Fibroblast of skin of left quadriceps (primary cell): ENCODE results near the gene TSPAN18.

Experiments
- DNase-seq, 2 experiments: peaks; one replicate each; pipeline ENCODE4 v3.0.0-alpha.2; 2013; ENCODE audit warnings: low read depth in 2 of 2

TSPAN18 gene

DNA sequence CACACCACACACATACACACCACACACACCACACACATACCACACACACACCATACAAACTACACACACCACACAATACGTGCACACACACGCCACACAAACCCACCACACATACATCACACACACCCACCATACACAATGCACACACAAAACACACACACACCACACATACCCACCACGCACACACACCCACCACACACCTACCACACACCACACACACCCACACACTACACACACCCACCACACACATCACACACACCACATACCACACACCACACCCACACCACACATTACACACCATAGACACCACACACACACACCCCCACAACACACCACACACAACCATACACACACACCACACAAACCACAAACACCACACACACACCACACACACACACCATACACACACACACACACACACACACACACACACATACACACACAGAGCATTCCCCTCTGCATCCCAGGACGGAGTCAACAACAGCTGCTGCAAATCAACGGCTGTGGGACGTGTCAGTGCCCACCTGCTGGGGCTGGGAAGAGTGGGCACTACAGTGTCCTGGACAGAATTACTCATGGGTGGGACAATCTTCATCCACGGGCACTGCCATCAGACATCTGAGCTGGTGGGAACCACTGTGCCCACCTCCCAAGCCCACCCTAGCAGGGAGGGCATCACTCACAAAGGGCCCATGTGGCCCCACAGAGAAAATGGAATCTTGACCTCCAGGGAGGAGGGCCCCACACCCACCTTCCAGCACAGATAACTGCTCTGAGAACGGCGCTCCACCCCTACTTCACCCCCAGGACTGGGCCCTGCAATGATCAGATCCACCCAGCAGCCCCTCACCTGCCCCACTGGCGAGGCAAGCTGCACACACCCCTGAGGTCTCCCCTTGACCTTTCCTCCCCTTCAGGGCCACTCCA lies 215.5 kb downstream of the TSPAN18 start:
- no peak for DNase-seq

- no peak for DNase-seq
These were observed 216.4 kb downstream of the TSPAN18 start for GRCh38 chr11:44943118-44943517.

DNA sequence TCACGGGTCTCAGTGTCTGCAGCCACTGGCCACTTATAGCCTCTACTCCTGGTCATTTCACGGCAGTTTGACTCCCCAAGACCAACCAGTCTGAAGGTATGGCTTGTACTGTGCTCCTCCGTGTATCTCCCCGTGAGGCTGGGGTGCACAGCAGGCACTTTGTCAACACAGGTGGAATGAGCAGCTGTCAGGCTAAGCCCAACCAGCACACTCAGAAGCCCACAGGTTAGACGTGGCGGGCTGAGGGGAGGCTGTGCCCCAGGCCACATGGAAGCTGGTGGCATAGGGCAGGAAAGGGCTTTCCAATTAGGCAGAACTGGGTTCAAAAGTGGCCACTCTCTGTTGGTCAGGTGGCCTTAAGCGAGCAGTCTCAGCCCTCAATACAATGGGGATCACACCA lies 216.9 kb downstream of the TSPAN18 start:
- DNase-seq = no peak

GRCh38 chr11:44944181-44944852 lies 217.6 kb downstream of the TSPAN18 start:
- no peak for DNase-seq

DNA sequence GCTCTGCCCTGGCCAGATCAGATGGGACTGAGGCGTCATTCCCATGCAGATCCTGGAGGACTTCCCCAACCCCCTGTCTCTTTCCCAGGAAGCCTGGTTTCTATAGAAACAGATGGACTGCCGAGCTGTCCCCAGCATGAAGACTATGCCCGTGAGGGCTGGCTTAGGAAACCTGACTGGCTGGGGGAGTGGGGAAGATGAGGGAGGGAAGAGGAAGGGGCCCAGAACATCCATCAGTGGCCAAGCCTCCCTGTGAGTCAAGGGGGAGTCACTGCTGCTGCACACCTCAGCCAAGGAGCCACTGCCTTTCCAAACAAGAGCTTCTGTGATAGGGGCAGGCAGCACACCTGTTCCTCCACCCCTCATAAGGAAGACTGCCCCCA lies 218.1 kb downstream of the TSPAN18 start:
- DNase-seq = no peak

DNA sequence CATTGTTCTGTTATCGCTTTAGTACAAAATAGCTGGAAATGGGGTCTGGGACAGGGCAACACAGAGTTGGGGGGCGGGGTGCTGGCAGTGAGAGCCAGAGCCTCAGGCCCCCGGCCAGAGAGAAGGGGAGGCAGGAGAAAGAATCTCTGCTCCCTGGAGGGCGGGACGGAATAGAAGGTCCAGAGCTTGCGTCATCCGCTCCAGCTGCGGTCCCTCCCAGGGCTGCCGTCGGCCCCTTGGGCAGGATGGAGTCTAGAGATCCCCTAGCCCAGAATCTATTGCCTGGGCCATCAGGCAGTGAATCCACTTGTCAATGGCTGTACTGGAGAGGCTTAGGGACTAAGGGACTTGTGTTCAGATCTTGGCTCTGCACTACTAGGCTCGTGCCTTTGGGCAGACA lies 218.9 kb downstream of the TSPAN18 start:
- no peak for DNase-seq

GRCh38 chr11:44946263-44946662 lies 219.5 kb downstream of the TSPAN18 start:
- DNase-seq = no peak

- DNase-seq = no peak
These were observed 220.4 kb downstream of the TSPAN18 start for GRCh38 chr11:44947114-44947513.

DNA sequence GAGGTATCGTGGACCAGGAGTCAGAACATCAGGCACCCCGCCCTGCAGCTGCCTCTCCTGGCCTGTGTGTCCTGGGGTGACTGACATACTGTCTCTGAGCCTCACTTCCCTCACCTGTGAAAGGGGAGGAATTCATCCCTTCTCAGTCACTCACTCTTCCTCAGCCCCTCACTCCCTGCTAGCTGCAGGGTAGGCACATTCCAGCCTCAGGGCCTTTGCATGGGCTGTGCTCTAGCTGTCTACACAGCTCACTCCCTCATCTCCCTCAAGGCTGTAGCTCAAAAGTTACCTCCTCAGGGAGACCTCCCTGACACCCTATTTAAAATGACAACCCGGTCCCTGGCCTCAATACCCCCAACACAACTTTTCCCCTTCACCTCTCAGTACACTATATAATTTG lies 221.4 kb downstream of the TSPAN18 start:
- DNase-seq = no peak

GRCh38 chr11:44949160-44950030 lies 222.6 kb downstream of the TSPAN18 start:
- no peak for DNase-seq

DNA sequence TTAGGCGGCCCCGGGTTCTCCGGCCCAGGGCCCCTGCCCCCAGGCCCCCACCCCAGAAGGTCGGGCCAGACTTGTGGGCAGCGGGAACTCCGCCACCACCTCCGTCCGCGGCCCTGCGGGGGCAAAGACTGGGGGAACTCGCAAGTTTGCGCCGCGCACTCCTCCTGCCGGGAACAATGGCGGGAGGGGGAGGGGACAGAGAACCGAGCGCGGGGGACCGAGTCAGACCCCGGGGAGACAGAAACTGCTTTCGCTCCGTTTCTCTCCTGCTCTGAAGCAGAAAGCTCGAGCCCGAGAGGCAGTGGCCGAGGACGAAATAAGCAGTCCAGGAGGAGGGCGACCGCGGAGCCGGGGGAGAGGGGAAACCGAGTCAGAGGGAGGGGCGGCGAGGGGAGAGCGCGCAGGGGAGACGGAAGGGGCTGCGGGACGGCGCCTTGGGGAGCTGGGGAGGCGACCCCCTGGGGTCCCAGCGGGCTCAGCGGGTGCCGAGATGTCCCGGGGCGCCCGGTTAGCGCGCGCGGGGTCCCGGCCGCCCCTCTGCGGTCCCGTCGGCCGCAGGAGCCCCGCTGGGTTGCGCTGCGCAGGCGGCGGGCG lies 223.4 kb downstream of the TSPAN18 start:
- DNase-seq = no peak

DNA sequence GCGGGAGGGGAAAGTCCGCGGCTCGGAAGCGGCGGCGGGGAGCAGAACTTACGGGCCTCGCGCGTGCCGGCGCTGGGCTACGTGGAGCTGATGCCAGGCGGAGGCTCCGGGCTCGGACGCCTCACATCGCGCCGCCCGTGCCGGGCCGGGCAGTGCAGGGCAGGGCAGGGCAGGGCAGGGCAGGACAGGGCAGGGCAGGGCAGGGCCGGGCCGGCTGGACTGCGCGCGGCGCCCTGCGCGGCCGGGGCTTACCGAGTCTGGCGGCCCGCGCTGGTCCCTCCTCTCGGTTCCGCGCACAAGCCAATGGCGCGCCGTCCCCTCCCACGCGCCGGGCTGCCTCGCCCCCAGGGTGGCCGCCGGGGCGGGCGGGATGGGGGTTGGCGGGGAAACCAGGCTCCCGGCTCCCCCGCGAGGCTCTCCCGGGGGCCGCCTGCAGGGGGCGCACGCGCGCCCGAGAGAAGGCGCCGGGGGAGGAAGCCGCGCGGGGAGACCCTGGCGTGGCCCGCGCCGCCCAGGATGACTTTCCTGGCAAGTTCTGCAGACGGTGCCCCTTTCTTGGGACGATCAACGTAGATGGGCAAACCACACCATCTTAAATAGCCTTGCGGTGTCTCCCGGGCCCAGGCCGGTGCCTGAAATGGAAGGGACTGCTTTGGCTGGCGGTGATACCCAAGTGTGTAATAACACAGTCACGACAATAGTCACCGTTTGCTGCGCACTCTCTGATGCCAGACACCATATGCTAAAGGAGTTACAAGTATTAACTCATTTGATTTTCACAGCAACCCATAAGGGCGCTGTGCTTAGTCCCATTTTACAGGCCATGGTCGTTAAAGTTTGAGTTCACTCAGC lies 224.1 kb downstream of the TSPAN18 start, which contains the start of gene TP53I11:
Gene TP53I11 (minus strand): TSS at position 259 of the 852 bp plus-strand sequence. CDS start 12,548 bp downstream, outside the sequence.
- DNase-seq = peak; percentile 17 to 35

GRCh38 chr11:44952082-44952481 lies 225.3 kb downstream of the TSPAN18 start:
- no peak for DNase-seq

DNA sequence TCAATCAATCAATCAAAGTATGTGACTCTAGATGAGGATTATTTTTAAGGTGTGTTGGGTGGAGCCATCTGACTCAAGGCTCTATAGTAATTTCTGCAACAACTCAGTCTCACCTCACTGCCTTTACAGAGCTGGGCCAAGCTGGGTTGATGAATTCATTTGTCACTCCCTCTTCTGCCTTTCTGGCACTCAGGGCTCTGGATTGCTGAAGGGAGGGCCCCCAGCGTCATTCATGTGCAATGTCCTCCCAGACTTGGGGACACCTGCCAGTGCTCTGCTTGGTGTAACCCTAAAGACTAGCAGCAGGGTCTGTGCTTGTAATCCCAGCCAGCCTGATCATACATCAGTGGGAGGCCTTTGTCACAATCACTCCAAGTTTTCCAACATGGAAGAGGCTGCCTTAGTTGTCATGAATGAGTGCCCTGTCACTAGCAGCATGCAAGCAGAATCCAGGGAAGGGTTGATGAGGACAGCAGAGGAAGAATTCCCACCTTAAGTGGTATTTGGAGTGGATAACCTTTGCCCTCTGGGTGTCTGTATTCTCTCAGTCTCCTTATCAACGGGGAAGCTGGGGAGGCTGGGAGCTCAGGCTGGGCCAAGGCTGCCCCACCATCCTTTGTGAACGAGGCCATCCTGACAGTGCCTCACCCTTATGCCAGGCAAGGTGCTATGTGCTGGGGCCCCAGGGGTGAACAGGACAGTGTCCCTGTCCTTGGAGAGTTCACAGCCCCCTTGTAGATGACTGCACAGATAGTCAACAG lies 225.9 kb downstream of the TSPAN18 start:
- no peak for DNase-seq

DNA sequence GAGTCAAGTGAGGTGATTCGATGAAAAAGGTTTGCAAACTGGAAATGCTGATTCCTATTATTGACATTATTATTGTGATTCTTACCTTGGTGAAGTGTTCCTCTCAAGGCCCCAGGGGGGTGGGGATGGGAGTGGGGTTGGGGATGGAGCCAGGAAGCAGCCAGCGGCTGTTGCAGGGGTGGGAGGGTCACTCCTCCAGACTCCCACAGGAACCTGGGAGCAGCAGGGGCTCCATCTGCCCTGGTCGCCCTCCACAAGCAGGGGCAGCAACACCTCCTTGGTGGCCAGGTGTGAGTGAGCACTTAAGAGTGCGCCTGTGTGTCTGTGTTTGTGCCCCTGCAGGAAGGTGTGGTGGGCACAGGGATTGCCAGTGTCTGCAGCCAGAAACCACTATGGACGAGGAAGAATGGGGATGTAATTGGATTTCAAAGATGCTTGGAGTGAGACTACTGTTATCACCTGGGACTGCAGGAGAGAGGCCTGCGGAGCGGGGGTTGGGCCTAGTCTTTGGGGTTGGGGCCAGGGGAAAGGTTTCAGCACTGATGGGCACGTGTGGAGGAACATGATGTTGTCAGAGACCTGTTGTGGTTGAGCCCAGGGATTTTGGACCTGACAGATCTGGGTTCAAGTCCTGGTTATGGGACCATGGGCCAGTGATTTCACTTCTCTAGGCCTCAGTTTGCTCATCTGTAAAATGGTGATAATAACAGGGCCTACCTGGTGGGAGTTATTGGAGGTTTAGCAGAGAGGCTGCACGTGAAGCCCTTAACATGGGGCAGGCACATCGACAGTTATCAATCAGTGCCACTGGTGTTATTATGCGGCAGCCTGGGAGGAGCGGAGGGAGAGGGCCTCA lies 227.5 kb downstream of the TSPAN18 start:
- no peak for DNase-seq

DNA sequence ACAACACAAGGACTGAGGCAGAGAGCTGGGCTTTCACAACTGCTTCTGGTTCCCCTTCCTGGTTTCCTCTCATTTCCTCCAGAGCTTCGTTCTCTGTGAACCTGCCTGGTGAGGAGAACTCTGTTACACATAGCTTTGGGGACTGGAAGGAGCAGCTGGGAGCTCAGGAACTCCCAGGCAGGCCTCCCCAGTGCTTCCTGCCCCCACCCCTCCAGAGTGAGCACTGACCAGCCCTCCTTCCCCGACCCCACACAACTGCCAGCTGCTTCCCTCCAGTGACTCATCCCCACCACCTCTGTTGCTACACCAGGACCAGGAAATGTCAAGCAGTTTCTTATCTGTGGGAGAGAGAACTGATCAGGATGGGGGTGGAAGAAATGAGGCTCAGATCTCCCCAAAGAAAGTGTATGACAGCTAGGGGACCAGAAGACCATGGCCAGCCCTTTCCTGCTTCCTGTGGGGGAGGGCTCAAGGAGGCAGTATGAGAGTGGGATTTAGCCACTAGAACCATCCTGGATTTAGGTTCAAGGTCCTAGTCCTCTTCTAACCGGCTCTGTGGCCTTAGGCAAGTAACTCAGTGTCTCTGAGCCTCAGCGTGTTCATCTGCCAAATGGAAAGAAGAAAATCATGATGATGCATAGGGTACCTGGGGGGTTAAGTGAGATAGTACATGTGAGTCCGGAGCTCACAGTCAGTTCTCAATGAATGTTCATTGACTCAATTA lies 228.4 kb downstream of the TSPAN18 start:
- peak; percentile 20 to 37 for DNase-seq

DNA sequence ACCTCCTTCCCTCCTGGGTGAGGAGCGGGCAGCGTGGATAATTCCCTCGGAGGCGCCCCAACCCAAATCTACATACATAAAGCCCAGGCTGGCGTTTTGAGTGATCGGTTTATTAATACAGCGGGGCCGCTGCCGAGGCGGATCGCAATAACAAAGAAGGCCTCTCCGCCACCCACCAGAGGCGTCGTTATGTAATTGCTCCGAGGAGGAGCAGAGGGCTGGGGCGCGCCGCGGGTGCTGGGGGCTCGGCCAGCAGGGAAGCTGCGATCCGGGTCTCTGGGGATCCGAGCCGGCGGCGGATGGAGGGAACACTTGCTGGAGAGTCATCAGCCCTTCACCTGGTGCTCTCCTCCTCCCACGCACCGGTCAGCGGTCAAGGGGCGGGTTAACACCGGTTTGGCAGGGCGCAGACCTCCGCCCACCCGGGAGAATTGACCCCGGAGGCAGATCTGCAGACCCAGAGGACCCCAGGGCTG lies 230.3 kb downstream of the TSPAN18 start:
- no peak for DNase-seq
